ENCODE data around the gene CSPG4.
"Not testable (repeated sequence)": the region's sequence is repeated elsewhere in the genome, so short reads cannot be mapped to it uniquely, and the experiment has no call there.

The CSPG4 gene

DNA sequence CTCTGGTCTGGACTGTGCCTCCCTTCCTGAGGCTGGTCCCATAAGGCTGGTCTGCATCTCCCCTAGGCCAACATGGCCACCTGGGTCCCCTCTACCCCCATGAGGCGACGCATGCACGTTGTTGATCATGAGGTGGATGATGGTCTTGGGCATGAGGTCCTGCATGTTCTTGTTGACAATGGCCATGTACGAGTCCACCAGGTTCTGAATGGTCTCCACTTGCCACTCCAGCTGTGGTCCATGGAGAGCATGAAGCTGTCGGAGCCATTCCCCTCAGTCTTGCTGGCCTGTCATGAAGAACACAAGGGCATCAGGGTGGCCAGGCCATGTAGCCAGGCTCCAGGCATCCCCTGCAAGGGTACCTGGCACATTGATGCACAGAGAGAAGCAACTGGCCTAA, 27.1 kb upstream of the CSPG4 start:
- no peak for DNase-seq (ENCODE audit: low read depth, low spot score)

DNA sequence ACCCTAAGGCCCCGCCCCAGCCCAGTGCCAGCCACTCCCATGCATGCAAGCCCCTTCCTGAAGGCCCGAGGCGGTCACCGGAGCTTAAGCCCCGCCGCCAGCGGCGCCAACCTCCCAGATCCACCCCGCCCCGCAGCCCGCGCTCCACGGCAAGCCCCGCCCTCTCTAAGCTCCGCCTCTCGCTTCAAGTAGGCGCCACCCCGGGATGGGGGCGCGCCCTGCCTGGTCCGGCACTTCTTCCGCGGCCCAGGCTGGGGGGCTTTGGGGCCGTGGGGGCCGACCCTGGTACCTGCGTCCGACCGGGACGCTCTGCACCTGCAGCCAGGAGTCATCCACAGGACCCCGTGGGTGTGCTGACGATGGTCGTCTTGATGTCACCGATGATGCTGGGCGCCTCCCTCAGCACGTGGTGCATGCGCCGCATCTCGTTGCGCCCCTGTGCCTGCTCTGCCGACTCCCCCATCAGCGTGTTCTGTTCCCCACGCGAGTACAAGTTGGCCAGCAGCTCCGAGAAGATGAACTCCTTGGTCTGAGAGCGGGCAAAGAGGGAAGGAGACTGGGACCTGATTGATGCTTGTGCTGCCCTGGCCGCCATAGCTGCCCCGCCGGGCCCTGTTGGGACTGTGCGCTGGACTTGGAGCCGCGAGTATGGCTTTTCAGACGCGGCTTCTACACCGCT, 26.1 kb upstream of the CSPG4 start:
- peak; percentile 82 for DNase-seq (ENCODE audit: low read depth, low spot score)
- H3K4me3 ChIP-seq (ENCODE audit: low read length): peak overlapping the region; percentile 69

More for the DNA sequence above, 27.1 kb upstream of the CSPG4 start:
- no peak overlapping the region for H3K4me3 ChIP-seq (ENCODE audit: low read length)

GRCh38 chr15:75738014-75738646, 25.5 kb upstream of the CSPG4 start:
- peak overlapping the region; percentile 69 for H3K4me3 ChIP-seq (ENCODE audit: low read length)
- no peak for DNase-seq (ENCODE audit: low read depth, low spot score)

GRCh38 chr15:75737116-75738013, 24.7 kb upstream of the CSPG4 start:
- not testable (repeated sequence) for DNase-seq (ENCODE audit: low read depth, low spot score)
- H3K4me3 ChIP-seq (ENCODE audit: low read length): peak overlapping the region; percentile 69

GRCh38 chr15:75736256-75736655, 23.6 kb upstream of the CSPG4 start:
- H3K4me3 ChIP-seq (ENCODE audit: low read length): no peak overlapping the region
- DNase-seq (ENCODE audit: low read depth, low spot score): no peak

DNA sequence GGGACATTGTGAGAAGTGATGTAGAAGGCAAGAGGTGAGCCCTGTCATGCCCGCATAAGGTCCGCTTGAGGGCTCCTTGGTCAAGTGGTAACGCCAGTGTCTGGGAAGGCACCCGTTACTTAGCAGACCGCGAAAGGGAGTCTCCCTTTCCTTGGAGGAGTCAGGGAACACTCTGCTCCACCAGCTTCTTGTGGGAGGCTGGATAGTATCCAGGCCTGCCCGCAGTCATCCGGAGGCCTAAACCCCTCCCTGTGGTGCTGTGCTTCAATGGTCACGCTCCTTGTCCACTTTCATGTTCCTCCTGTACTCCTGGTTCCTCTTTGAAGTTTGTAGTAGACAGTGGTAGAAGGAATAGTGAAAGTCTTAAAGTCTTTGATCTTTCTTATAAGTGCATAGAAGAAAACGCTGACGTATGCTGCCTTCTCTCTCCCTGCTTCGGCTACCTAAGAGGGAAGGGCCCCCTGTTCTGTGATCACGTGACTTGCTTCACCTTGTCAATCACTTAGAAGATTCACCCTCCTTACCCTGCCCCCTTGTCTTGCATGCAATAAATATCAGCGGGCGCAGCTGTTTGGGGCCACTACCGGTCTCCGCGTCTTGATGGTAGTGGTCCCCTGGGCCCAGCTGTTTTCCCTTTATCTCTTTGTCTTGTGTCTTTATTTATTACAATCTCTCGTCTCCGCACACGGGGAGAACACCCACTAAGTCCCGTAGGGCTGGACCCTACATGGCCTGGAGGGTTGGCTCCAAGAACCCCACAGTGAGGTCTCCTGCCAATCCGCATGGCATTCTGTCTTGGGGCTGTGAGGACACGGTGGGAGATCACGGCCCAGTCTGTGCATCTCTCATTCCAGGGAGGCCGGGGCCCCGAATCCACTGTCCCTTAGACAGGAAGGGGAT, 22.5 kb upstream of the CSPG4 start:
- H3K4me3 ChIP-seq (ENCODE audit: low read length); DNase-seq (ENCODE audit: low read depth, low spot score): not testable (repeated sequence)

GRCh38 chr15:75733761-75734651, 21.4 kb upstream of the CSPG4 start:
- DNase-seq (ENCODE audit: low read depth, low spot score): no peak
- H3K4me3 ChIP-seq (ENCODE audit: low read length): no peak overlapping the region

DNA sequence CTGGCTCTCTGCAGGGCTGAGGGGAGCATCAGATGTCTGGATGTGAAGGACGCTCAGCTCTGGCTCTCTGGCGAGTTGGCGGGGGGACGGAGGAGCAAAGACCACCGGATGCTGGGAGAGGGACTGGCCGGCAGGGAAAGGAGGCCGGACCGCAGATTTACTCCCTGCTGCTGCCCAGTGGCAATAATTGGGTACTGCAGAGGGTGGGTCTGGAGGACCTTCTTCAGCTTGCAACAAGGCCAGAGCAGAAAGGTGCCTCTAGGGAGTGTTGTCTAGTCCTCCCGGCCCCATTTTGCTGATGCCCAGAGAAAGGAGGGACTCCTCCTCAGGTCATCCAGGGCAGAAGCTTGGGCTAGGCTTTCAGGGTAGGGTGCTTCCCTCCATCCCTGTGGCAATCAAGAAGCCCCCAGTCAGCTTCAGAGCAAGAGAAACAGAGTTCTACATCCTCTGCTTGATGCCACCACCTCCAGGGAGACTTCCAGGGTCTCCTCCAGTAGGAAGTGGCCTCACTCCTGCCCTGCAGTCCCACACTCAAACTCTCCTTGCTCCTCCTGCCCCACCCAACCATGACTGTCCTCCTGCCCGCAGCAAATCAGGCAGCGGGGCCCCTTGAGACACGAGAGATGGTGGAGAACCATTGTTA, 20.3 kb upstream of the CSPG4 start:
- DNase-seq (ENCODE audit: low read depth, low spot score): peak; percentile 27
- no peak overlapping the region for H3K4me3 ChIP-seq (ENCODE audit: low read length)

- DNase-seq (ENCODE audit: low read depth, low spot score): no peak
- no peak overlapping the region for H3K4me3 ChIP-seq (ENCODE audit: low read length)
Measured at GRCh38 chr15:75732177-75732808, 19.6 kb upstream of the CSPG4 start.

- DNase-seq (ENCODE audit: low read depth, low spot score): peak; percentile 28
- H3K4me3 ChIP-seq (ENCODE audit: low read length): no peak overlapping the region
Measured at GRCh38 chr15:75731248-75732151, 18.9 kb upstream of the CSPG4 start.

GRCh38 chr15:75730376-75731247, 18.0 kb upstream of the CSPG4 start:
- DNase-seq (ENCODE audit: low read depth, low spot score); H3K4me3 ChIP-seq (ENCODE audit: low read length): not testable (repeated sequence)

- DNase-seq (ENCODE audit: low read depth, low spot score): no peak
Measured at GRCh38 chr15:75729326-75730069, 16.9 kb upstream of the CSPG4 start.

DNA sequence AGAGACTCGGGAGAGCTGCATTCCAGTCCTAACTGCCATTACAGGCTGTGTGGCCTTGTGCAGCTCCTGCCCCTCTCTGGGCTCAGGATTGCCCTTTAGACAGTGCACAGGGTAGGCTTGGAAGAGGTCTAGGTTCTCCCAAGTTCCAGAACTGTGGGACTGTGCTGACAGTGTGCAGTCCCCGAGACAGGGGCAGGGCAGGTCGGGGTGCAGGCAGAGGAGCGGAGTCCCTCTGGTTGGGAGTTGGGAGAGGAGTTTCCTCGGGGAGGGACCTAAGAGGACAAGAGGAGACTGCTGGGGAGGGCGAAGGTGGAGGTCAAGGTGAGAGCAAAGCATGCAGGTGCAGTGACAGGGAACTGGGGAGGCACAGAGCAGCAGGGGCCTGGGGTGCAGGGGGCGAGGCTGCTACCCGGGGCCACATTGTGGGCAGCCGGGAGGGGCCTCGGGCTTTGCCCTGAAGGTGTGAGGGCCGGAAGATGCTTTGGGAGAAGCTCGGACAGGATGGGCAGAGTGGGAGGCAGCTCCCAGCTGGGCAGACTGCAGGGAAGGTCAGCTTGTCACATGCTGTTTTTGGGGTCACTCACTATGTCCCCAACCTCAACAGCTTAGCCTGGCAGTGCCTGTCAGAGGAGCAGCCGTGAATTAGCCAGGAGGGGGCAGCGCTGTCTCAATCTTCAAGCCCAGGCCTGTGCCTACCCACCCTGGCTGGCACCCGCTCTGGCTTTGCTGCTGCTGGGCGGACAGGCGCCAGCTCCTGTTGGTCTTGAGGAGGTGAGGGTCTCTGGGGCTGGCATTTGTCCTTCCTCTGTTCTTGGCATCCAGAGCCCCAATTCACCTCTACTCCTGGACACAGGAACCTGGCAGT, 15.4 kb upstream of the CSPG4 start:
- peak; percentile 23 for DNase-seq (ENCODE audit: low read depth, low spot score)

More at GRCh38 chr15:75729326-75730069, 16.9 kb upstream of the CSPG4 start:
- no peak overlapping the region for H3K4me3 ChIP-seq (ENCODE audit: low read length)

More for the DNA sequence above, 15.4 kb upstream of the CSPG4 start:
- no peak overlapping the region for H3K4me3 ChIP-seq (ENCODE audit: low read length)

All from Jurkat, Clone E6-1 (cell line).